GM21528 (cell line): Measurements from ENCODE around the gene SLC37A3.
"Not testable (repeated sequence)": the region's sequence is repeated elsewhere in the genome, so short reads cannot be mapped to it uniquely, and the experiment has no call there.

Source experiments
- ATAC-seq: cut with Tn5 transposase; IDR thresholded peaks from one replicate; pipeline ENCODE4 v1.9.1; 2021; ENCODE audit warnings: mild to moderate bottlenecking, moderate library complexity; ENCODE audit not compliant: unreplicated experiment, low FRiP score

SLC37A3 gene

GRCh38 chr7:140349144-140349771 lies 49.1 kb downstream of the SLC37A3 start:
- no peak for ATAC-seq

GRCh38 chr7:140348161-140348849 lies 50.0 kb downstream of the SLC37A3 start:
- ATAC-seq = no peak

- ATAC-seq = no peak
Measured at GRCh38 chr7:140347218-140347617, 51.1 kb downstream of the SLC37A3 start.

- ATAC-seq = no peak
Measured at GRCh38 chr7:140345426-140345825, 52.9 kb downstream of the SLC37A3 start.

GRCh38 chr7:140342727-140343514 lies 55.4 kb downstream of the SLC37A3 start:
- no peak for ATAC-seq

- not testable (repeated sequence) for ATAC-seq
Measured at GRCh38 chr7:140338959-140339358, 59.4 kb downstream of the SLC37A3 start.

GRCh38 chr7:140334341-140335057 lies 63.8 kb downstream of the SLC37A3 start:
- no peak for ATAC-seq

- ATAC-seq = no peak
Measured at GRCh38 chr7:140333686-140334085, 64.6 kb downstream of the SLC37A3 start.

GRCh38 chr7:140333223-140333622 lies 65.1 kb downstream of the SLC37A3 start:
- no peak for ATAC-seq

GRCh38 chr7:140330595-140330994 lies 67.7 kb downstream of the SLC37A3 start:
- no peak for ATAC-seq

- no peak for ATAC-seq
Measured at GRCh38 chr7:140330128-140330527, 68.2 kb downstream of the SLC37A3 start.

- ATAC-seq = no peak
Measured at GRCh38 chr7:140327261-140327661, 71.1 kb downstream of the SLC37A3 start.

- no peak for ATAC-seq
Measured at GRCh38 chr7:140326116-140326928, 72.0 kb downstream of the SLC37A3 start.

- ATAC-seq = no peak
Measured at GRCh38 chr7:140325600-140325999, 72.7 kb downstream of the SLC37A3 start.

GRCh38 chr7:140324714-140325113 lies 73.6 kb downstream of the SLC37A3 start:
- ATAC-seq = no peak

GRCh38 chr7:140322759-140323158 lies 75.6 kb downstream of the SLC37A3 start:
- no peak for ATAC-seq

- ATAC-seq = not testable (repeated sequence)
Measured at GRCh38 chr7:140320078-140320477, 78.3 kb downstream of the SLC37A3 start.

GRCh38 chr7:140317999-140318398 lies 80.3 kb downstream of the SLC37A3 start:
- ATAC-seq = no peak

- no peak for ATAC-seq
Measured at GRCh38 chr7:140317597-140317996, 80.7 kb downstream of the SLC37A3 start.

- ATAC-seq = no peak
Measured at GRCh38 chr7:140316165-140316661, 82.1 kb downstream of the SLC37A3 start.
